Caki2 (cell line): ENCODE measurements around the gene UFD1. TPM values are rescaled to one million over a fixed set of nuclear protein-coding genes. Genes with fewer than 3 reads are reported as not detected.

Experiments used
- DNase-seq: peaks from one replicate; pipeline ENCODE4 v3.0.0-alpha.2; 2015; ENCODE audit warnings: low read depth
- in situ Hi-C: cut with HindIII; loops from 2 replicates; pipeline ENCODE4 v1.10.0; 2016; ENCODE audit warnings: low sequenced_read_pairs, low pct_unique_long_range_greater_than_20kb, mixed read lengths
- total RNA-seq: library from RNA; depleted of rRNA; stranded (reverse); fragments of >200 nt; shearing (Covaris generic); gene quantifications from 2 replicates; pipeline ENCODE4 v1.2.3, GENCODE V29; 2014; ENCODE audit warnings: low replicate concordance

UFD1 gene
- total RNA-seq, 1 experiment from 2014 or later = 106 TPM

DNA sequence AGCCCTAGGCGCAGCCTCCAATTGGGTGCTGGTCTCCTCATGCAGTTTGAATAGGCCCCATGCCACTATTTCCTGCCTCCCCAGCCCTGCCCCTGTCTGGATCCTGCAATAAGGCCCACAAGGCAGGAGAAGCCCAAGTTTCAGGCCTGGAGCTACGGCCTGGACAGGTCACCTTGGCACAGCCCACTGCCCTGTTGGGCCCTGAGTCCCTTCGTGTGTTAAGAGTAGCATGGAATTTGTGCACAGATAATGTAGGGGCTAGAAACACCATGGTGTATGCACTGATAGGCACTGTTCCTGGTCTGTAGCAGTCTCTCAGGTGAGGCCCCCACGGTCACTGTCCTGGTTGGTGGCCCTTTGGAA lies 20.9 kb upstream of the UFD1 start:
- DNase-seq = no peak
- in situ Hi-C loops = no loop called here

DNA sequence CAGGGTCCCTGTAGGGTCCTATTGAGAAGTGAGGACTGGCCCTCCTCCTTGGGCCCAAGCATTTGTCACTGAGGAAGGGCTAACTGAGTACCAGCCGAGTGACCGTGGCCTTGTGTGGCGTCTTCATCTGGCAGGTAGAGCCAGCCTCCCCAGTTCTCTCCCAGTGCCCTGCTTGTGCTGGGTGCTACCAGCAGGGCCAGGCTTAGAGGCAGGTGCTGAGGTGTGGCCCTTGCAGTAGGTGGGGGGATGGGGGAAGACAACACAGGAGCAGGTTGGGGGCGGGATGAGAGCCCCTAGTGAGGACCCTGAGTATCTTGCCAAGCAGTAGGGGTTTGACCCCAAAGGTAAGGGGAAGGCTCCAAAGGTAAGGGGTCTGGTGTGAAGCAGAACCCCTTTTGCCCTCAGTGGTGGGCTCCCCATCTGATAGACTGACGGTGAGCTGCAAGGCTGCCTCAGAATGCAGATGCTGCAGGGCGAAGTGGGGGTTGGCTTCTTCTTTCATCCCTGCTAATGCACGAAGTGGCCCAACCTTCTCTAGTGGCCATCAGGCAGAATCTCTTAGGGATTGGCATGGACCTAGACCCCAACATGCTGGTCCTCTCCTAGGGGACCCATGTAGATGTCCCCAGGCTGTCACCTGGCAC lies 20.4 kb upstream of the UFD1 start:
- DNase-seq = no peak
- in situ Hi-C loops = no loop called here

DNA sequence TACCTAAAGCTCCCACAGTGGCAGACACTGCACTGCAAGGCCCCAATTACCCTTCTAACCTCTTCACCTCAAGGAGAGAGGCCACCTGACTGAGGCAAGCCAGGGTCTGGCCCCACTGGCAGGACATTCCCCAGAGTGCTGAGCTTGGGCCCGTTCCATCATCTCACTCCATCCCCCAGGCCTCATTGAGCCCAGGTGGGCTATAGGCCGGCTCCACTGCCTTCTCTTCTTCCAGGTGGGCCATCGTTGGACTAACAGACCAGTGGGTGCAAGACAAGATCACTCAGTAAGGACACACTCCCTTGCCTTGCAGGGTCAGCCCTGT lies 19.8 kb upstream of the UFD1 start:
- in situ Hi-C loops = no loop called here
- no peak for DNase-seq

DNA sequence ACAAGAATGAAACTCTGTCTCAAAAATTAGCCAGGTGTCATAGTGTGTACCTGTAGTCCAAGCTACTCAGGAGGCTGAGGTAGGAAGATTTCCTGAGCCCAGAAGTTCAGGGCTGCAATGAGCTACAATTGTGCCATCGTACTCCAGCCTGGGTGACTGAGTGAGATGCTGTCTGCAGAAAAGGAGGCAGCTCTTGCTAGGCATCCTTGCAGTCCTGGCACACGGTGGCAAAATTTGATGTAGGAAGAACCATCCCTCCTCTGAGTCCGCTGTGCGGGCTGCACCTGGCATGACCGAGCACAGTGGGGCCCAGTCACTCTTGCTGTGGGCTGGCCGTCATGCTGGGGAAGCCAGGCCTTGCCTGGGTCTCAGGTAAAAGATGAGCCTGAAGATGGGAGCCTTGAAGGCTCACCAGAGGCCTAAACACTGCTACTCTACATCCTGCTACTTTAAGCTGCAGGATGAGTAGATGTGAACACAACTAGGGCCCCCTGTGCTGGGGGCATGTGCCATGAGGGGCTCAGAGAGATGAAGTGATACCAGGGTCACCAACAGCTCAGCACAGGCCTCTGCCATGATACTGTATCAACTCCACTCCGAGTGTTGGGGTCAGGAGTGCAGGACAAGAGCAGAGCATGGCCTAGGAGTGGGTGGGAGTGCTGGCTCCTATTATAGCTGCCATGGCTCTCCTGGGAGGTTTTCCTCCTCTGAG lies 19.3 kb upstream of the UFD1 start:
- in situ Hi-C loops = no loop called here

DNA sequence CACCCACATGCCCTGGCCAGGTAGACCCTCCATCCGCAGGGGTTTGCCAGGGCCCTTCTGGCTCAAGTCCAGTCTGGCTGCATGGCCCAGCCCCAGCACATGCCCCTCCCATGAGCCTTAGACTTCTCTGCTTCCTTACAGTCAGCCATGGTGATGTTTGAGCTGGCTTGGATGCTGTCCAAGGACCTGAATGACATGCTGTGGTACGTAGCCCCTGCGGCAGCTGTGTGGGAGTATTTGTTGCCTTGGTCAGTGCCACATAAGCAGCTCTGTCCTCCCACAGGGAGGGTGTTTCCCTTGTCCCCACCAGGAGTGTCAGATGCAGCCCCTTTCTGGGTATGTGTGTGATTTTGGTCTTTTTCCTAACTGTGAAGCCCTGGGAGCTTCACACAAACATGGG lies 18.3 kb upstream of the UFD1 start:
- no peak for DNase-seq
- in situ Hi-C loops = no loop called here

More for the DNA sequence above, 19.3 kb upstream of the UFD1 start:
- no peak for DNase-seq

DNA sequence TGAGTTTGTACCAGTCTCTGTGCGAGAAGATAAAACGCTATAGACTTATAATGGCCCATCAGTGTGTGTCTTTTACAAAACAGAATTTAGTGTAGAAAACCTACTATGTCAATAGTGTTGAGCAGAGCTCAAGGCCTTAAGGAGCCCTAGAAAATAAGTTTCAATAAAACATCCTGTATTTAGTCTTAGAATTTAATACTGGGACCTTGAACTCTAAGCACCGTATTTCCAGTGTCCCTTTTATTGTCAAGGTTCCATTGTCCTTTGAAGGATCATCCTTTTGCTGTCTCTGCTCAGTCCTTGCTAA lies 17.3 kb upstream of the UFD1 start:
- no peak for DNase-seq
- in situ Hi-C loops = no loop called here

DNA sequence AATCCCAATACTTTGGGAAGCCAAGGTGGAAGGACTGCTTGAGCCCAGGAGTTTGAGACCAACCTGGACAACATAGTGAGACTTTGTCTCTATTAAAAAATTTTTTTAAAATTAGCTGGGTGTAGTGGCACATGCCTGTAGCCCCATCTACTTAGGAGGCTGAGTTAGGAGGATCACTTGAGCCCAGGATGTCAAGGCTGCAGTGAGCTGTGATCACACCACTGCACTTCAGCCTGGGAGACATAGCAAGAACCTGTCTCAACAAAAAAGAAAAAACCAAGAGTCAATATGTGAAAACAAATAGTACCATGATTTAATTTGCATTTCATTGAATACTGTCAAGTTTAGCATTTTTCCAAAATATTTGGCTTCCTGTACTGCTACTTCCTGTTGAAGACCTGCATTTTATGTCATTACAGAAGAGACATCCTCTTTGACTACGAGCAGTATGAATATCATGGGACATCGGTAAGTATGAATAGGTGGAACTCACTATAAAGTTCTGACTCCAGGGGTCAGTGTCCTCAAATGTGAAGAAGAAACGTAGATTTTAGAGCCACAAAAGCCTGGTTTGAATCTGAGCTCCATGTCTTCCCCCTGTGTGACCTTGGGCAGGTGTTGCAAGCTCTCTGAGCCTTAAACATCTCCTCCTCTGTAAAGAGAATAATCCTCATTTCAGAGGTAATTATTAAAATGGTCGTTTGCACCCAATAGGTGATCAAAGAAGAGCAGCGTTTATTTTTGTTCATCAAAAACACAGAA lies 16.8 kb upstream of the UFD1 start:
- DNase-seq = peak; percentile 12
- in situ Hi-C loops = no loop called here

DNA sequence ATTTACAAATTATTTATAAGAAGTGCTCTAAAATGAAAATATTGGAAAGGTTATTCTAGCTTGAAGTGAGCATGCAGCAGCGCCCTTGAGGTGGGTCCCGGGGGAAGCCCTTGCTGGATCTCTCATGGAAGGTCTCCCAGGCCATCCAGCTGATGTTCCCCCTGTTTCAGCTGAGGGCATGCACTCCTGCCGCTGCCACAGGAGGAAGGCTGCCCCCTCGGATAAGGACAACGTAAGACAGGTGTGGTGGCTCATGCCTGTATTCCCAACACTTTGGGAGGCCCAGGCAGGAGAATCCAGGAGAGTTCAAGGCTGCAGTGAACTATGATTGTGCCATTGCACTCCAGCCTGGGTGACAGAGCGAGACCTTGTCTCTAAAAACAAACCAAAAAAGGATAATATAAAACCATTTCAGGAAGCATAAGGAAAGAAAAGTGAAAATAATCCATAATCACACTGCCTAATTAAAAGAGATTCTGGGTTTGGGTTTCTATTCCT lies 15.7 kb upstream of the UFD1 start:
- no peak for DNase-seq
- in situ Hi-C loops = no loop called here

DNA sequence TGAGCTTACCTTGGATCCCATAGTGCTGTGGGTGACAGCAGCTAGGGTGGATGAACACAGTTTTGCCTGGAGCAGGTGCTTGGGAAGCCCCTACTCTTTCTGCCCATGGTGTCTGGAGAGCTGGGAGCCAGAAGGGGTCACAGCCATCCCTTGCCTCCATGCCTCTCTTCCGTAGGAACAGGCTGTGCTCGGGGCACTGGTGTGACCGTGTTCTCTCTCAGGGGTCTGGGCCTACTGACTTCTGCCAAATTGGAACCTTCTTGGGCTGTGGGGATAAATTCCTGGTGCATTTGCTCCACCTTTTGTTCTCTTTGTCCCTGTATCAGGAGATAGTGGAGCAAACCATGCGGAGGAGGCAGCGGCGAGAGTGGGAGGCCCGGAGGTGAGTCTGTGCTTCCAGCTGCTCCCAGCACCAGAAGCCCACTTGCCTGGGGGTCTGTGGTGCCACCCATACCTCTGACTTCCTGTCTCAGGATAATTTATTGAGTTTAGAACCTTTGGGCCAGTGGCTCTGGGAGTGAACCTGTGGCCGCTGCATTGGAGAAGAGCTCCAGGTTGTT lies 15.1 kb upstream of the UFD1 start:
- no peak for DNase-seq
- in situ Hi-C loops = no loop called here

DNA sequence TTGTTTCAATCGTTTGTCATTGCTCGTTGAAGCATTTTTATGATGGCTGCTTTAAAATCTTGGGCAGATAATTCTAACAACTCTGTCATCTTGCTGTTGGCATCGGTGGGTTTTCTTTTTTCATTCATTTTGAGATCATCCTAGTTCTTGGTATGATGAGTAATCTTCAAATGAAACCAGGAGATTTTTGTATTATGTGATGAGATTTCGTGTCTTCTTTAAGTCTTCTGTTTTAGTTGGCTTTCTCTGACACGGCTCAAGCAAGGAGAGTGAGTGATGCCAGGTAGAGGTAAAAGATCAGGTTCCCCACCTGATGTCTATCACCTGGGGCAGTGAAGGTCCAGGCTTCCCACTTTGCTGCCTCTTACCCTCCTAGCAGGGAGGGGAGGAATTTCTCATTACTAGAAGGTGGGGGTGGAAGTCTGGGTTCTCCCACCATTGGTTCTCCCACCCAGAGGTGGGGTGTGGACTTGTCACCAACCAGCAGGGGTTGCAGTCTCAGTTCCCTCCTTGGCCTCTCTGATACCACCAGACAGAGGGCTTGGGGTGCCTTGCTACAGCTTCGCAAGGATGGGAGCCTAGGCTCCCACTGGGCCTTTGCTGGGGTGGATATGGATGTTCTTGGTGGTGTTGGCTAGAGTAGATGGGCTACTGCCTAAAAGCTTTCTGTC lies 13.6 kb upstream of the UFD1 start:
- in situ Hi-C loops = no loop called here

DNA sequence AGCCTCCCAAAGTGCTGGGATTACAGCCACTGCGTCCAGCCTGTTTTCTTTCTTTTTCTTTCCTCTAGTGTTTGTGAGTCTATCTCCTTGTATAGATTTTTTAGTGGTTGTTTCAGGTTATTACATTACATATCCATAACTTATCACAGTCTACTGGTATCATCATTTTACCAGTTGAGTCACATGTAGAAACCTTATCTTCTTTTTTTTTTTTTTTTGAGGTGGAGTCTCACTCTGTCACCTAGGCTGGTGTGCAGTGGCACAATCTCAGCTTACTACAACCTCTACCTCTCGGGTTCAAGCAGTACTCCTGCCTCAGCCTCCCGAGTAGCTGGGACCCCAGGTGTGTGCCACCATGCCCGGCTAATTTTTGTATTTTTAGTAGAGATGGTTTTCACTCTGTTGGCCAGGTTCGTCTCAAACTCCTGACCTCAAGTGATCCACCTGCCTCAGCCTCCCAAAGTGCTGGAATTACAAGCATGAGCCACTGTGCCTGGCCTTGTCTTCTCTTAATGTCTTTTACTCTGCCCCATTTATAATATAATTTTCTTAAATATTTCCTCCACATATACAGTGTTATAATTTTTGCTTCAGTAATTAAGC lies 11.7 kb upstream of the UFD1 start:
- in situ Hi-C loops = no loop called here
- DNase-seq = no peak

More for the DNA sequence above, 13.6 kb upstream of the UFD1 start:
- no peak for DNase-seq

DNA sequence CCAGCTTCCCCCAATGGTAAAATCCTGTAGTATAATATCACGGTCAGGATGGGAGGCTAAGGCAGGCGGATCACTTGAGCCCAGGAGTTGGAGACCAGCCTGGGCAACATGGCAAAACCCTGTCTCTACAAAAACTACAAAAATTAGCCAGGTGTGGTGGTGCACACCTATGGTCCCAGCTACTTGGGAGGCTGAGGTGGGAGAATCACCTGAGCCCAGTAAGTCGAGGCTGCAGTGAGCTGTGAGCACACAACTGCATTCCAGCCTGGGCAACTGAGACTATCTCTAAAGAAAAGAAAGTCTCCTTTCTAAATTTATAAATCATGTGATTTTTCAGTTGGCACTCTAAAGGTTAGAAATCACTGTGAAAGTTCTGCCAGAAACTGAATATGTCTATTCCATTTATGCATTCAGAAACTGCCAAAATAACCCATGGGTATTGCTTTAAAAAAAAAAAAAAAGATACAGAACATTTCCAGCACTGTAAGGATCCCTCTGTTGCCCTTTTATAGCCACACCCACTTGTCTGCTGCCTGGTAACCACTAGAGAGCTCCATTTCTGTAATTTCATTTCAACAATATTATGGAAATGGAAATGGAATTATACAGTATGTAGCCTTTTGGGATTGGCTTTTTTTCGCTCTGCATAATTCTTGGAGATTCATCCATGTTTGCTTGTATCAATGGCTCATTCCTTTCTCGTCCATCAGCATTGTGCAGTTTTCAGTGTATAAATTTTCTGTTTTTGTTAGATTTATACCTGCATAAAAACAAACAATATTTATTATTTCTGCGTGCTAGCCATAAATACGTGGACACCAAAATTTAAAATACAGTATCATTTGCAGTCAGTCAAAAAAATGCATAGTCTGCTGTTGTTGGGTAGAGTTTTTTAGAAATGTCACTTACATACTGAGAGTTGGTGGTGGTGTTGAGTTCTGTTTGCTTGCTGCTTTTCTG lies 10.2 kb upstream of the UFD1 start:
- in situ Hi-C loops = no loop called here
- peak; percentile 18 for DNase-seq

DNA sequence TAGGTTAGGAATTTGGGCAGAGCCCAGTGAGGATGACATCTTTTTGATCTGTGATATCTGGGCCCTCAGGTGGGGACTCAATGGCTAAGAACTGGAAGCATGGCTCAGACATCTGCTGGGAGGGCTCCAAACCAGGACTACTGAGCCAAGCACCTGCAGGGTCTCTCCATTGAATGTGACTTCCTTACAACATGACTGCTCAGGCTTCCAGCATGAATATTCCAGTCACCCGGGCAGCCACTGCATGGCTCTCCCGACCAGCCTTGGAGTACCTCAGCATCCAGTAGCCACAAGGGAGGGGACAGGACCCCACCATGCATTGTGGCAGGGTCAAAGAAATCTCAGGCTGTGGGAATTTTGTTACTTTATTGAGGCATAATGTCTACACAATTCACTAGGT lies 9.3 kb upstream of the UFD1 start:
- in situ Hi-C loops = no loop called here

DNA sequence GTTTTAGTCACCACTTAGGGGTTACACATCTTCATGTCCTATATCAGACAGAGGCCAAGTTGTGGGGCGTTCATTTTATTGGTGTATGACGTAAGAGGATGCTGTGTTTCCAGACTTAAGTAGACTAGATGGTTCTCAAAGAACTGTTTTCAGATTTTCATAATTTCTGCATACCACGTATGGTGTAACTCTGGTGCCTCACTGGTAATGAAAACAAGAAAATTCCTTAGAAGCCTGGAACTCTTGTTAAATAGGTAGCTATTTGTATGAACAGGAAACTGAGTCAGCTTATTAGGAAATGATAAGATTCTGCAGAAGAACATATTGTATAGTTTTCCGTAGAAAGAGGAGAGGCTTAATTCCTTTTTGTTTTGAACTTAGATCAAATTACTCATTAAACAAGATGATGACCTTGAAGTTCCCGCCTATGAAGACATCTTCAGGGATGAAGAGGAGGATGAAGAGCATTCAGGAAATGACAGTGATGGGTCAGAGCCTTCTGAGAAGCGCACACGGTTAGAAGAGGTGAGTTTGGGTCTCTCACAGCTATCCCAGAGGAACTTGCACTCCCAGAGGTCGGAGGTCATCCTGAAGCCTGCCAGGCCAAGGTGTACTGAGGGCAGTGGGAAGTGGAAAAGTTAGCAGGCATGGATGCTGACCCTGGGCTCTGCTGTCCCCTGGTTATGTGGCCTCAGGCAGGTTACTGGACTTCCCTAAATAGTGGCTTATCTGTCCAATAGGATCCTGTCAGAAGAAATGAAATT lies 4.7 kb upstream of the UFD1 start:
- no peak for DNase-seq

More for the DNA sequence above, 9.3 kb upstream of the UFD1 start:
- no peak for DNase-seq

DNA sequence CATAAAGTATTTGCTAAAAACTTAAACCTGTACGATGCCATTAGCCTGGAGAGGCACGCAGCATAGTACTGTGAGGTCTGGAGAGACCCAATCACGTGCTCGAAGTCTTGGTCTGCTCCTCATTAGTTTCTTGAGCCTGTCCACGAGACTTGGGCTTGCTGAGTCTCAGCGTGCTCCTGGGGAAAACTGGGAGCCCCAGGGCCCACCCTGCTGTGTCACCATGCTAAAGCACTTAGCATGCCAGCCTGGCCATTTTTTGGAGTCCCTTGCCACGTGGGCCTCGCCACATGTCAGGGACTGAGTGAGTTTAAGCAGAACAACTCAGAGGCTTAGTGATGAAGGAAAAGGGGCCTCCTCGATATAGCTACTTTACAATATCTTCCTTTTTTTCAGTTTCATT lies 3.3 kb upstream of the UFD1 start:
- in situ Hi-C loops = no loop called here

More for the DNA sequence above, 4.7 kb upstream of the UFD1 start:
- in situ Hi-C loops = no loop called here

DNA sequence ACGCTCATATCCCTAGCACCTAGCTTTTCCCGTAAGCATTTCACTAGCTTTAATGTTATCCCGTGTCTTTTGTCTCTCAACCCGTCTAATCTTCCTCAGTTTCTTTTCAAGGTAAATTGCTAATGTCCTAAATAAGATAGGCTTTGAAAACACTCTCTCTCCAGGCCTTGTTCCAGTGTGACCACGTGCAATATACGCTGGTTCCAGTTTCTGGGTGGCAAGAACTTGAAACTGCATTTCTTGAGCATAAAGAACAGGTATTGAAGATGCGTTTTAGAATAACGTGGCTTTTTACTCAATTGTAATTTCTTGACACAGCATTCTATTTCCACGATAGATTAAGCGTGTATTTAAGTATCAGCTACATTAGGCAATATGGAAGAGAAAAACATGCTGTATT lies 1.8 kb upstream of the UFD1 start:
- DNase-seq = no peak
- in situ Hi-C loops = no loop called here

More for the DNA sequence above, 3.3 kb upstream of the UFD1 start:
- DNase-seq = no peak

DNA sequence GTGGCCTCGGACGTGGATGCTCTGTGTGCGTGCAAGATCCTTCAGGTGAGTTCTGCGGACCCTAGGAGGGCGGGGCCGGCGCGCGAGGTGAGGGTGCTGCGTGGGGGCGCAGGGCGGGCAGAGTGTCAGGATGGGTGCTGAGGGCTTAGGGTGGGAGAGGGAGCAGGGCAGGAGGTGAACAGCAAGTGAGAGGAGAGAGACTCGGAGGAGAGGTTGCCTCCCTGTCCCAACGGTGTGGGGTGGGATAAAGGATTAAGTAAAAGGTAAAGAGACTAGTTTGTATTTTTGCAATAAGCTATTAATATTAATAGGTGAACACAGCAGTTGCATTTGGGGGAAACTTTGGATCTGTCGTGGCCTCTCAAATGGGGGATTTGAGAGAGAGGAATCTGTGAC lies 1.2 kb upstream of the UFD1 start:
- DNase-seq = no peak
- in situ Hi-C loops = no loop called here
